HG02973 (cell line): ENCODE data around the gene PSMD2.

Experiments used
- ATAC-seq: cut with Tn5 transposase; IDR thresholded peaks from one replicate; pipeline ENCODE4 v1.9.1; 2021; ENCODE audit warnings: moderate library complexity; ENCODE audit not compliant: unreplicated experiment

The PSMD2 gene

GRCh38 chr3:184315871-184316661 is 17.0 kb downstream of the PSMD2 start:
- no peak for ATAC-seq

- ATAC-seq: no peak
Measured at GRCh38 chr3:184316792-184317191, 17.8 kb downstream of the PSMD2 start.

- no peak for ATAC-seq
Measured at GRCh38 chr3:184317201-184317600, 18.2 kb downstream of the PSMD2 start.

- ATAC-seq: no peak
Measured at GRCh38 chr3:184320104-184320445, 21.0 kb downstream of the PSMD2 start.

GRCh38 chr3:184321666-184322065 is 22.6 kb downstream of the PSMD2 start:
- no peak for ATAC-seq

GRCh38 chr3:184322731-184323487 is 23.9 kb downstream of the PSMD2 start:
- no peak for ATAC-seq

- no peak for ATAC-seq
Measured at GRCh38 chr3:184323696-184324095, 24.7 kb downstream of the PSMD2 start.

GRCh38 chr3:184325269-184325668 is 26.2 kb downstream of the PSMD2 start:
- ATAC-seq: no peak

GRCh38 chr3:184325715-184326369 is 26.8 kb downstream of the PSMD2 start:
- no peak for ATAC-seq

- ATAC-seq: no peak
Measured at GRCh38 chr3:184327171-184327570, 28.1 kb downstream of the PSMD2 start.

GRCh38 chr3:184328516-184328915 is 29.5 kb downstream of the PSMD2 start:
- no peak for ATAC-seq

GRCh38 chr3:184332370-184333090 is 33.5 kb downstream of the PSMD2 start:
- ATAC-seq: no peak

GRCh38 chr3:184333190-184333589 is 34.1 kb downstream of the PSMD2 start:
- ATAC-seq: no peak

- ATAC-seq: no peak
Measured at GRCh38 chr3:184333700-184334099, 34.7 kb downstream of the PSMD2 start.

GRCh38 chr3:184334470-184335158 is 35.6 kb downstream of the PSMD2 start:
- no peak for ATAC-seq

GRCh38 chr3:184335291-184335660 is 36.2 kb downstream of the PSMD2 start:
- no peak for ATAC-seq

GRCh38 chr3:184335661-184336546 is 36.9 kb downstream of the PSMD2 start:
- ATAC-seq: no peak

GRCh38 chr3:184336547-184337398 is 37.7 kb downstream of the PSMD2 start:
- ATAC-seq: no peak

- ATAC-seq: no peak
Measured at GRCh38 chr3:184337399-184337714, 38.3 kb downstream of the PSMD2 start, which contains the start of gene FAM131A. FAM131A (plus strand) TSS chr3:184337600; CDS start chr3:184337631, 31 bp downstream.
